ENCODE measurements around the gene PLCG2.
"Not testable (repeated sequence)": the region's sequence is repeated elsewhere in the genome, so short reads cannot be mapped to it uniquely, and the experiment has no call there.

The PLCG2 gene

GRCh38 chr16:81945665-81946064 lies 166.6 kb downstream of the PLCG2 start:
- no peak for DNase-seq

GRCh38 chr16:81946206-81946605 lies 167.1 kb downstream of the PLCG2 start:
- DNase-seq = no peak

GRCh38 chr16:81951564-81951963 lies 172.5 kb downstream of the PLCG2 start:
- no peak for DNase-seq

DNA sequence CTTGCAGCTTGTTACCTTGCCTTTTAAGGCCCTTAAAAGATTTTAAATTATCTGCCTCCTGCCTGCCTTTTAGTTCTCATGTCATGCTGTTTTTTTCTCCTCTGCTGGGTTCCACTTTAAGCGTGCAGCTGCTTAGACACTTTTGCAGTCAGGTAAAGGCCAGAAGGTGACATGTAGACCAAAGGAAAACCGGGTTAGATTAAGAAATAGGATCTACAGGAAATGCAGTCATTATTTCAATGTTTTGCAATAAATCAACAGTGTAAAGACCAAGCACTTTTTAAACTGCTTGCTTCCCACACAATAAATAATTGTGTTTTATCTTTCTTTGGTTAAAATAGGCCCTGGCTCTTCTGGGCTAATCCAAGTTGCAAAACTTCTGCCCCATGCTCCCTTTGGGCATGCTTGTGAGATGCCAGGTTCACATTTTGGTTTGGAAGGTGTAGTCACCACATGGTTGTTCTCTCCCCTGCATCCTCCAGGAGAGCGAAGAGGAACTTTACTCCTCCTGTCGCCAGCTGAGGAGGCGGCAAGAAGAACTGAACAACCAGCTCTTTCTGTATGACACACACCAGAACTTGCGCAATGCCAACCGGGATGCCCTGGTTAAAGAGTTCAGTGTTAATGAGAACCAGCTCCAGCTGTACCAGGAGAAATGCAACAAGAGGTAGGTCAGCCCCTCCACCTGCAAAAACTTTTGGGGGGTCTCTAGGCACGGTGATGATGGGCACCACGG lies 177.3 kb downstream of the PLCG2 start:
- DNase-seq = no peak

DNA sequence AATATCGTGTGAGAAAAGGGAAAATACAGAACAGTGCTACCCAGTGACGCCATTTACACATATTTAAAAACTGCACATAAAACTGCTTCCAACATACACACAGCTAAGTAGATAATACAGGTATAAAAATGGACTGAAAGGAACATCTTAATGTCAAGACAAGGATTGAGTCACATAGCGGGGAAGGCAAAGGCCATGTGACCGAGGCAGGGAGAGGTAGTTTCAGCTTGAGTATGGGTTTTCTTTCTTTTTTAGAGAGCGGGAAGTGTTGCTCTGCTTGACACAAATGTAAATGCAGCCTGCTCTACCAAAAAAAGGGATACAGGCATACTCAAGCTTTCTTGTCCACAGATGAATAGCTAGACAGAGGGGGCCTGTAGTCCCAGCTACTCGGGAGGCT lies 185.7 kb downstream of the PLCG2 start:
- DNase-seq = no peak

DNA sequence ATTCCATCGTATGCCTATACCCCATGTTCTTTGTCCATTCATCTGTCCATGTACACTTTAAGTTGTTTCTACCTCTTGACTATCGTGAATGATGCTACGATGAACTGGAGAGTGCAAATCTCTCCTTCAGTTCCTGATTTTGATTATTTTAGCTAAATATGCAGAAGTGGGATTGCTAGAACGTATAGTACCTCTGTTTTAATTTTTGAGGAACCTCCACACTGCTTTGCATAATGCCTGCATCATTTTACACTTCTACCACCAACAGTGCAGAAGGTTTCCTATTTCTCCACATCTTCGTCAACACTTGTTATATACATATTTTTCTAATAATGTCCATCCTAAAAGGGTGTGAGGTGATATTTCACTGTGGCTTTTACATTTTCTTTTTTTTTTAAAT lies 188.3 kb downstream of the PLCG2 start:
- DNase-seq = no peak

GRCh38 chr16:81971853-81972252 lies 192.8 kb downstream of the PLCG2 start:
- no peak for DNase-seq

GRCh38 chr16:81973737-81974136 lies 194.6 kb downstream of the PLCG2 start:
- DNase-seq = no peak

DNA sequence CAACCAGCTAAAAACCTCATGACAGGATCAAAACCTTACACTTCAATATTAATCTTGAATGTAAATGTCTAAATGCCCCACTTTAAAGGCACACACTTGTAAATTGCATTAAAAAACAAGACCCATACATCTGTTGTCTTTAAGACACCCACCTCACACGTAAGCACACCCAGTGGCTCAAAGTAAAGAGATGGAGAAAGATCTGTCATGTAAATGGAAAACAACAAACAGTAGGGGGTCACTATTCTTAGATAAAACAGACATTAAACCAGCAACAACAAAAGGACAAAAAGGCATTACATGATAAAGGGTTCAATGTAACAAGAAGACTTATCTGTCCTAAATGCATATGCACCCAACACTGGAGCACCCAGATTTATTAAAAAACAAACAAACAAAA lies 196.5 kb downstream of the PLCG2 start:
- no peak for DNase-seq

DNA sequence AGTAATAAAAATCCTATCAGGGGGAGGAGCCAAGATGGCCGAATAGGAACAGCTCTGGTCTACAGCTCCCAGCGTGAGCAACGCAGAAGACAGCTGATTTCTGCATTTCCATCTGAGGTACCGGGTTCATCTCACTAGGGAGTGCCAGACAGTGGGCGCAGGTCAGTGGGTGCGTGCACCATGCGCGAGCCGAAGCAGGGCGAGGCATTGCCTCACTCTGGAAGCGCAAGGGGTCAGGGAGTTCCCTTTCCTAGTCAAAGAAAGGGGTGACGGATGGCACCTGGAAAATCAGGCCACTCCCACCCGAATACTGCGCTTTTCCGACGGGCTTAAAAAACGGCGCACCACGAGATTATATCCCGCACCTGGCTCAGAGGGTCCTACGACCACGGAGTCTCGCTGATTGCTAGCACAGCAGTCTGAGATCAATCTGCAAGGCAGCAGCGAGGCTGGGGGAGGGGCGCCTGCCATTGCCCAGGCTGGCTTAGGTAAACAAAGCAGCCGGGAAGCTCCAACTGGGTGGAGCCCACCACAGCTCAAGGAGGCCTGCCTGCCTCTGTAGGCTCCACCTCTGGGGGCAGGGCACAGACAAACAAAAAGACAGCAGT lies 198.3 kb downstream of the PLCG2 start:
- DNase-seq = not testable (repeated sequence)

- DNase-seq = no peak
Observed at GRCh38 chr16:81987121-81987520, 208.0 kb downstream of the PLCG2 start.

DNA sequence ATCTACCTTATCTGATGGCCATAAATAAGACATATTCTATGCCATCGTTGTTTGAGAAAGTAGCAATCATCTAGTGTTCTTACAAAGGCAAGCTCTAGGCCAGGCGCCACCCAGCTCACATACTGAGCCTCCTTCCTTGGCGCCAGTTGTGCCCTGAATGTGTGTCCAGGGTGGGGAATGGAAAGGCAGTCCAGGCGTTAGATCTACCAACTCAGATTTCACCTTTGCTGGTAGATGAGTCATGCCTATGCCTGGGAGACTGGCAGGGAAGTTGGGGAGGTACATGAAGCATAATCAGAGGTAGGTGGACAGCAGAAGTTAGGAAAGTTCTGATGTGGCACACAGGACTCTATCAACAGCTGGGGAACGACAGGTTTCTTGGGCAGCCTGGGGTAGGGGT lies 208.6 kb downstream of the PLCG2 start:
- no peak for DNase-seq

DNA sequence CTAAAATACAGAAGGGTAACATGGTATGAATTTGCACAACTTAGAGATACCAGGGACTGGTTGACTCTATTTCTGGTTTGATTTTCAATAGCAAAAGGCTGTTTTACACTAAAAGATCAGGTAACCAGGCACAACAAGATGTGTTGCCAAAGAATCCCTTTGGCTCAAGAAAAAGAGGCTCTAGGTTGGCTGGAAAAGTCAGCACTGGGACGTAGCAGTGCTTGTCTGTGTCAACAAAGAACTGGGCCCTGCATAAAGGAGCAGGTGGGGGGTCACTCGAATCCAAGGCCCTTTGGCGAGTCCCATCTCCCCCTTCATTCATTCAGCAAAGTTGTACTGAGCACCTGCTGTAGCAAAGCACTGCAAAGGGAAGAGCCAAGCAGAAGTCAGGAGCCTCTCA lies 213.8 kb downstream of the PLCG2 start:
- DNase-seq = no peak

- DNase-seq = no peak
Observed at GRCh38 chr16:81994485-81994884, 215.4 kb downstream of the PLCG2 start.

- DNase-seq = no peak
Observed at GRCh38 chr16:81995651-81996050, 216.6 kb downstream of the PLCG2 start.

DNA sequence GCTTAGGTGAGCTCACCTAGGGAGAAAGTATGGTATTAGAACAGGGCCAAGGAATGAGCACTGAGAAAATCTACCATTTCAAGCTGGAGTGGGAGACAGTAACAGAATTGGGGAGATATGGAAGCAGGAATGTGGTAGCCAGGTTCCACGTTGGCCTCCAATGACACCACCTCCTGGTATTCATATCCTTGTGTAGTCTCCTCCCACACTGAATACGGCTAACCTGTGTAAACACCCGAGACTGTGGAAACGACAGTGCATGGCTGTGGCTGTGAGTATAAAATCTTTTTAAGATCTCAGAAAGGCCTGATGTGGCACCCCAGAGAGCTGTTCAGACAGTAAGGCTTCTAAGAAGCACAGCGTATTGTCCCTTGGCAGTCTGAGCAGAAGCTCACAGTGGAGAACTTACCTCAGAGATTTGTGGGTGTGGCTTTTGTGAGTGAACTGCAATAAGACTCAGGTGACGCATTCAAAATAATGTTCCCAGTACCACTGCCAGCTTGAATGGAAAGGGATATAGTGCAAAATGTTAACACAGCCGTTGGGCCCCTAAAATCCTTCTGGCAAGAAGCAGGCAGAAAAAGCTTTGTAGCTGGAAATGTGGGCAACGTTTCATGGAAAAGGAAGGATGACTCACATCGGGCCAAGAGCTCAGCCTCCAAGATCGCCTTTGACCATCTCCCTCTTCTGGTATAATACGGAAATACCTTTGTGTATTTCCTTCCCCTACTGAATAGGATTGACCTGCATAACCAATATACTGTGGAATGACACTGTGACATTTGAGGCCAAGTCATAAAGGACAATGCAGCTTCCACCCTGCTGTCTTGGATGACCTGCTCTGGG lies 217.8 kb downstream of the PLCG2 start:
- DNase-seq = no peak

- no peak for DNase-seq
Observed at GRCh38 chr16:81997738-81998137, 218.6 kb downstream of the PLCG2 start.

- no peak for DNase-seq
Observed at GRCh38 chr16:82002831-82003230, 223.7 kb downstream of the PLCG2 start.

DNA sequence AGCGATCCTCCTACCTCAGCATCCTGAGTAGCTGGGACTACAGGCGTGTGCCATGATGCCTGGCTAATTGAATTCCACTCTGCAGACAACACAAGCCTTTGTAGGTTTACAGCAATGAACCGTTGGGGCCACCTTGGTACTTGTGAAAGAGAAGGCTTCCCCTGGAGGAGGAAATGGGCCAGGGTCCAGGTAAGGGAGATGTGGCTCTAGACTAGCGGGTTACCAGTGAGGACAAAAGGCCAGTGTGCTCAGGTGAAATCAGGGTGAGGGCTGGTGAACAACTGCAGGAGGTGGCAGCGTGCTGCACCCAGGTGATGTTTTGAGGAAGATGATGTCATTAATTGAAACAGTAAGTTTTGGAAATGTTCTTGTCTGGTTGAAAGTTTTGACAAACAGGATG lies 225.5 kb downstream of the PLCG2 start:
- DNase-seq = no peak

GRCh38 chr16:82005027-82005830 lies 226.1 kb downstream of the PLCG2 start:
- no peak for DNase-seq

DNA sequence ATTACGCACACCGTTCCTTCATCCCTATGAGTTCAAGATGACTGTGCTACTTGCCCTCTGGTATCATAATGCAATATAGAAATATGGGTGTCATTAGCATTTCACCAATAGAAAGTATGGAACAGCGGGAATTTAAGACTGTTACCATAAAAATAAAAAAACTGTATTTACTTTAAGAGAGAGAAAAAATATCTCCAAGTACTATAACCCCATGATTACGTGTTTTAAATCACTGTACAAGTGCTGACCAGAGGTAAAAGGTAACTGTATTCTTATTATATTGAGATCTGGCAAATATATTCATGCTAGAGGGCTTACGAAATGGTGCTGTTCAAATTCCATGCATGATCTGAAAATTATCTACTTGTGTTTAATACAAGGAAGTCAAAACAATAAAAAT lies 226.9 kb downstream of the PLCG2 start:
- no peak for DNase-seq

DNA sequence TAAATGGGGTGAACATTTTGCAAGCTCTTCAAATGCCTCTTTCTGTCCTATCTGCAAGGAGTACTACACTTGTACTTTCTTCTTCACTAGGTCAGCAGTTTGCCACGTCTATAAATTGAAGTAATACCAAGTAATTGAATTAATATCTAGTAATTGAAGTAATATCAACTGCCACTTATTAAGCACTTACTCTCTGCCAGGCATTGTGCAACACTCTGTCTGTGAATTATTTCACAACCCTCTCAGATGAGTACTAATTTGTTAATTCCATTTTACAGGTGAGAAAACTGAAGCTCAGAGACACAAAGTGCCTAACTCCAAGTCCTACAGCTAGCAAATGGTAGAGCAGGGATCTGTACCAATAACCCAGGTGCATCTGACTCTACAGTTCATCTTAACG lies 228.1 kb downstream of the PLCG2 start:
- DNase-seq = no peak

DNA sequence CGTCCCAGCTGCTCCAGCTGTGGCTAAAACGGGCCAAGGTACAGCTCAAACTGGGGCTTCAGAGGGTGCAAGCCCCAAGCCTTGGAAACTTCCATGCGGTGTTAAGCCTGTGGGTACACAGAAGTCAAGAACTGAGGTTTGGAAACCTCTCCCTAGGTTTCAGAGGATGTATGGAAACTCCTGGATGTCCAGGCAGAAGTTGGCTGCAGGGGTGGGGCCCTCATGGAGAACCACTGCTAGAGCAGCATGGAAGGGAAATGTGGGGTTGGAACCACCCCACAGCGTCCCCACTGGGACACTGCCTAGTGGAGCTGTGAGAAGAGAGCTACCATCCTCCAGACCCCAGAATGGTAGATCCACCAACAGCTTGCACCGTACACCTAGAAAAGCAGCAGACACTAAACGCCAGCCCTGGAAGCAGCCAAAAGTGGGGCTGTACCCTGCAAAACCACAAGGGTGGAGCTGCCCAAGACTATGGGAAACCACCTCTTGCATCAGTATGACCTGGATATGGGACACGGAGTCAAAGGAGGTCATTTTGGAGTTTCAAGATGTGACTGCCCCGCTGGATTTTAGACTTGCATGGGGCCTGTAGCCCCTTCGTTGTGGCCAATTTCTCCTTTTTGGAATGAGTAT lies 230.0 kb downstream of the PLCG2 start:
- no peak for DNase-seq
